Measurements from ENCODE around the gene ALDH1A1.

ALDH1A1 gene

GRCh38 chr9:72979405-72980100, 26.7 kb upstream of the ALDH1A1 start:
- no peak for DNase-seq (ENCODE audit: low read depth in 3 of 3, low spot score in 1 of 3)

GRCh38 chr9:72978744-72979143, 25.9 kb upstream of the ALDH1A1 start:
- DNase-seq (ENCODE audit: low read depth in 3 of 3, low spot score in 1 of 3), result no peak

GRCh38 chr9:72977670-72978069, 24.8 kb upstream of the ALDH1A1 start:
- no peak for DNase-seq (ENCODE audit: low read depth in 3 of 3, low spot score in 1 of 3)

- DNase-seq (ENCODE audit: low read depth in 3 of 3, low spot score in 1 of 3), result no peak
These were observed 21.6 kb upstream of the ALDH1A1 start for GRCh38 chr9:72974501-72974900.

GRCh38 chr9:72972636-72973035, 19.8 kb upstream of the ALDH1A1 start:
- DNase-seq (ENCODE audit: low read depth in 3 of 3, low spot score in 1 of 3), result no peak

- no peak for DNase-seq (ENCODE audit: low read depth in 3 of 3, low spot score in 1 of 3)
These were observed 18.6 kb upstream of the ALDH1A1 start for GRCh38 chr9:72971411-72971810.

- DNase-seq (ENCODE audit: low read depth in 3 of 3, low spot score in 1 of 3), result no peak
These were observed 7.6 kb upstream of the ALDH1A1 start for GRCh38 chr9:72960446-72960845.

GRCh38 chr9:72958485-72959281, 5.8 kb upstream of the ALDH1A1 start:
- DNase-seq (ENCODE audit: low read depth in 3 of 3, low spot score in 1 of 3), result no peak

GRCh38 chr9:72955571-72955970, 2.7 kb upstream of the ALDH1A1 start:
- no peak for DNase-seq (ENCODE audit: low read depth in 3 of 3, low spot score in 1 of 3)

GRCh38 chr9:72955126-72955455, 2.2 kb upstream of the ALDH1A1 start:
- DNase-seq (ENCODE audit: low read depth in 3 of 3, low spot score in 1 of 3), result no peak

GRCh38 chr9:72954431-72955125, 1.7 kb upstream of the ALDH1A1 start:
- no peak for DNase-seq (ENCODE audit: low read depth in 3 of 3, low spot score in 1 of 3)

GRCh38 chr9:72952381-72952690, 517 bp downstream of the ALDH1A1 start:
- DNase-seq (ENCODE audit: low read depth in 3 of 3, low spot score in 1 of 3), result no peak

- no peak for DNase-seq (ENCODE audit: low read depth in 3 of 3, low spot score in 1 of 3)
These were observed 1.1 kb downstream of the ALDH1A1 start for GRCh38 chr9:72951520-72952380.

- no peak for DNase-seq (ENCODE audit: low read depth in 3 of 3, low spot score in 1 of 3)
These were observed 1.9 kb downstream of the ALDH1A1 start for GRCh38 chr9:72950875-72951442.

- DNase-seq (ENCODE audit: low read depth in 3 of 3, low spot score in 1 of 3), result no peak
These were observed 2.9 kb downstream of the ALDH1A1 start for GRCh38 chr9:72949918-72950325.

GRCh38 chr9:72949244-72949582, 3.6 kb downstream of the ALDH1A1 start:
- DNase-seq (ENCODE audit: low read depth in 3 of 3, low spot score in 1 of 3), result no peak

GRCh38 chr9:72948575-72949243, 4.1 kb downstream of the ALDH1A1 start:
- no peak for DNase-seq (ENCODE audit: low read depth in 3 of 3, low spot score in 1 of 3)

- DNase-seq (ENCODE audit: low read depth in 3 of 3, low spot score in 1 of 3), result no peak
These were observed 4.8 kb downstream of the ALDH1A1 start for GRCh38 chr9:72947984-72948465.

- no peak for DNase-seq (ENCODE audit: low read depth in 3 of 3, low spot score in 1 of 3)
These were observed 6.0 kb downstream of the ALDH1A1 start for GRCh38 chr9:72946821-72947220.

GRCh38 chr9:72946318-72946717, 6.5 kb downstream of the ALDH1A1 start:
- no peak for DNase-seq (ENCODE audit: low read depth in 3 of 3, low spot score in 1 of 3)

Data from stimulated activated CD4-positive, alpha-beta T cell treated with anti-CD3 and anti-CD28 coated beads, TNF-alpha, amount 100 ng/mL, for 1 hour (primary cell).